GM12864 (cell line): Measurements from ENCODE around the gene ACTL8.

ENCODE experiments used
- DNase-seq: peaks from one replicate; pipeline ENCODE4 v3.0.0-alpha.2; 2011; ENCODE audit warnings: low read depth
- H3K4me3 ChIP-seq: 2 replicates; pipeline ENCODE4 v1.5.1; 2011; ENCODE audit warnings: mild to moderate bottlenecking, low read depth, low read length, control low read depth
- TF ChIP-seq, protein P1 (sequence below): IDR thresholded peaks from 2 replicates; pipeline ENCODE4 v1.5.1; 2011; ENCODE audit warnings: low read depth, mild to moderate bottlenecking, moderate library complexity, low read length, control low read depth, inconsistent platforms; ENCODE audit errors: missing control alignments

The ACTL8 gene

DNA sequence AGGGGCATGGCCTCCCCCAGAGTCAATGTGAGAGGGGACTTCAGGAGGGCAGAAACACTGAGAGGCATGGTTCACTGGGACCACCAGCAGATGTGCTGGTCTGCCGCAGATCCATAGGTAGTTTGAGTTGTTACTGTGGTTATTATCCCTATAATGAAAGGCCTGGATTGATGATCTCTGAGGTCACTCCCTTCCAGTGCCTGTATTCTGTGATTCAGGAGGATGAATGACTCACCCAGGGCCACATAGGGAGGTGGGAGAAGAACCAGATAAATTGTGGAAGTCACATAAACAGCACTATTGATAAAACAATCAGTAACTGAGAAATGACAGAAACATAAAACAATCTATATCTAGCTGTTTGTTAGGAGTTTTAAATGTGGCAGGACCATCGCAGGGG, 22.7 kb upstream of the ACTL8 start:
- DNase-seq = no peak
- H3K4me3 ChIP-seq = no peak overlapping the region
- TF ChIP-seq, protein P1, sequence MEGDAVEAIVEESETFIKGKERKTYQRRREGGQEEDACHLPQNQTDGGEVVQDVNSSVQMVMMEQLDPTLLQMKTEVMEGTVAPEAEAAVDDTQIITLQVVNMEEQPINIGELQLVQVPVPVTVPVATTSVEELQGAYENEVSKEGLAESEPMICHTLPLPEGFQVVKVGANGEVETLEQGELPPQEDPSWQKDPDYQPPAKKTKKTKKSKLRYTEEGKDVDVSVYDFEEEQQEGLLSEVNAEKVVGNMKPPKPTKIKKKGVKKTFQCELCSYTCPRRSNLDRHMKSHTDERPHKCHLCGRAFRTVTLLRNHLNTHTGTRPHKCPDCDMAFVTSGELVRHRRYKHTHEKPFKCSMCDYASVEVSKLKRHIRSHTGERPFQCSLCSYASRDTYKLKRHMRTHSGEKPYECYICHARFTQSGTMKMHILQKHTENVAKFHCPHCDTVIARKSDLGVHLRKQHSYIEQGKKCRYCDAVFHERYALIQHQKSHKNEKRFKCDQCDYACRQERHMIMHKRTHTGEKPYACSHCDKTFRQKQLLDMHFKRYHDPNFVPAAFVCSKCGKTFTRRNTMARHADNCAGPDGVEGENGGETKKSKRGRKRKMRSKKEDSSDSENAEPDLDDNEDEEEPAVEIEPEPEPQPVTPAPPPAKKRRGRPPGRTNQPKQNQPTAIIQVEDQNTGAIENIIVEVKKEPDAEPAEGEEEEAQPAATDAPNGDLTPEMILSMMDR = no peak

DNA sequence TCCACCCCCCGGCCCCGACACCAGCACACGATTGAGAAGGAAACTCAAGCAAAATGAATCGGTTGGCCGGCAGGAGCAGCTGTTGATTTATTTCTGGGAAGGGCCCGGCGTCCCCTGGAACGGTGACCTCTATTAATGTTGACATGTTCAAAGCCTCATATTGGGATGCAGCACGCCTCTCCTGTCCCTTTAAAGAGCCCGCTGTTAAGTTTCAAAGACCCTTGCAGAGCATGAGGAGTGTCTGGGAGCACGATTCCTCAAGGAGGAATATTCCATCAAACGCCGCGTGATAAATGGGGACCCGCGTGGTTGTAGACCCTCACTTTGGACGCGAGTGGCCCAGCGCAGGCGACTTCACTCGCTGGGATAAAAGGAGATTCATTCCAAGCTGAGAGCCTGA, 21.5 kb upstream of the ACTL8 start:
- H3K4me3 ChIP-seq = no peak overlapping the region
- DNase-seq = no peak
- TF ChIP-seq, protein P1 = no peak

DNA sequence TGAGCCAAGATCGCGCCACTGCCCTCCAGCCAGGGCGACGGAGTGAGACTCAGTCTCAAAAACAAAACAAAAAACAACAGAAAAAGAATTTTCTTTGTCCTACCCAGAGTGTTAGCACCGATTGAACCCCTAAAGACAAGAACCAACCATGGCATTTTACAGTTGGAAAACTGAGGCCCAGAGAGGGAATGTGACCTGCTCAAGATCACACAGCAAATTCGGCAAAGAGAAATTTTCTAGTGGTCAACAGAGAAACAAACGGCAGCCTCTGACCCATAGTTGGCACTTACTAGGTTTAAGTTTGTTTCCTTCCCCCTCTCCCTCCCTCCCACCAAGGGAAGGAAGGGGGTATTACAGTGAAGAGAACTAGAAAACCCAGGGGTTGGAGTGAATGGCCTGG, 20.5 kb upstream of the ACTL8 start:
- TF ChIP-seq, protein P1 = no peak
- no peak overlapping the region for H3K4me3 ChIP-seq
- no peak for DNase-seq

DNA sequence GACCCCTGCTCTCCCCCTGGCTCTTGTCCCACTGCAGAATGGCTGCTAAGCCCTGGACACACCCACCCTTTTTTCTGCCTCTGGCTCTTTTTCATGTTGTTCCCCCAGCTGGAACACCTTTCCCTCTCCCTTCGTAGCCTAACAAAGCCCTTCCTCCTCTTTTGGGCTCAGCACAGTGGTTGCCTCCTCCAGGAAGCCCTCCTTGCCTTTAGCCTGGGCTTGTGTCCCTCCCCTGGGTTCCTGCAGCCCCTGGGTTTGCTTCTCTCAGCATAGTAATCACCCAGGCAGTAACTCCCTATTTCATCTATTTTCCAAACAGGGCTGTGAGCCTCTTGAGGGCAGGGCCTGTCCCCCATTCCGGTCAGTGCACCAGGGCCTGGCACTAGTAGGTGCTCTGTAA, 19.8 kb upstream of the ACTL8 start:
- DNase-seq = no peak
- H3K4me3 ChIP-seq = no peak overlapping the region
- TF ChIP-seq, protein P1 = no peak

DNA sequence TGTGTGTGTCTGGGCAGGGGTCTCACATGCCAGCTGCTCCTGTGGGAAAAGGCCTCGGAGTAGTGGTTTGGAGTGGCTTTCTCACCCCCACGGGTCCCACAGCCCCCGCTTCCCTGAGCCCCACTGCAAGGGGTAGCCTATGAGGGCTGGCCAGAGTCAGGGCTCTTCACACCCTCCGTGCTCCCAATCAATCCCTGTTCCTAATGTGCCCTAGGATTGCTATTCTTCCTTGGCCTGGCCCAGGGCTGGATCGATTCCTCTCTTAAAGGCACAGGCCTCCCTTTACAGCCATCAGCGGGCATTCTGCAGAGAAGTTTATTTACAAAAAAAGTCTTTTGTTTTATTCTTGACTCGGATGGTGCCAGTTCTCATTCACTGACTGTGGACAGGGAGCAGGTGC, 19.3 kb upstream of the ACTL8 start:
- H3K4me3 ChIP-seq = no peak overlapping the region
- no peak for DNase-seq
- TF ChIP-seq, protein P1 = no peak

DNA sequence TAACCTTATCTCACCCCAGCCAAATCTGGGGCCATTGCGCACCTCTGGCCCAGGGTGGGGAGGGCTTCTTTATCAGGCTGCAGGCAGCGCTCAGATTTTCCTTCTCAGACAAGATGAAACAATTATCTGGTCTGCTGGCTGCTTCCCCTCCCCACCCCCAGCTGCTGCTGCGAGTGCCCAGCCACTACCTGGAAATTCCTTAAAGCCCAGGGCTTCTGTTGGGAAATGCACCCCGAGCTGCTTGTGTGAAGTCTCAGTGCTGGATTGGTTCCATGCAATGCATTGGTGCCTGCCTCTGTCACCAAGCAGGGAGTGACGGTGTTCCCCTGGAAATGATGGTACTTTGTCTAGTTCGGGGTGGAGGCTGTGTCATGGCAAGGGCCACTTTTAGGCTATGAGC, 18.5 kb upstream of the ACTL8 start:
- no peak overlapping the region for H3K4me3 ChIP-seq
- no peak for DNase-seq
- TF ChIP-seq, protein P1 = no peak

DNA sequence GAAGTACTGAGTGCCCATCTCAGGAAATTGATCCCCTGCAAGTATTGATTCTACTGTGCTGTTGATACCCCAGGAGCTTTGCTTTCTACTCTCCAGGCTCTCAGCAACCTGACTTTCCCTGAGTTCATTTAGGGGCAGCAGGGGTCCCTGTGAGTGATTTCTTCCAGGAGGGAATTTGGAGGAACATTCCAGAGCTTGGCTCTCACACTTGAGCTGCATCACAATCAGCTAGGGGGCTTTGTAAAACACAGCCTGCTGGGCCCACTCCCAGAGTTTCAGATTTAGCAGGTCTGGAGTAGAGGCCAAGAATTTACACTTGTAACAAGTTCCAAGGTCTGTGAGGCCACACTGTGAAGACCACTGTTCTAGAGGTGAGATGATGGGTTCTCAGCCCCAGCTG, 16.1 kb upstream of the ACTL8 start:
- no peak overlapping the region for H3K4me3 ChIP-seq
- no peak for DNase-seq
- TF ChIP-seq, protein P1 = no peak
